ENCODE measurements around the gene FYB1.
"Not testable (repeated sequence)": the region's sequence is repeated elsewhere in the genome, so short reads cannot be mapped to it uniquely, and the experiment has no call there.

The FYB1 gene

DNA sequence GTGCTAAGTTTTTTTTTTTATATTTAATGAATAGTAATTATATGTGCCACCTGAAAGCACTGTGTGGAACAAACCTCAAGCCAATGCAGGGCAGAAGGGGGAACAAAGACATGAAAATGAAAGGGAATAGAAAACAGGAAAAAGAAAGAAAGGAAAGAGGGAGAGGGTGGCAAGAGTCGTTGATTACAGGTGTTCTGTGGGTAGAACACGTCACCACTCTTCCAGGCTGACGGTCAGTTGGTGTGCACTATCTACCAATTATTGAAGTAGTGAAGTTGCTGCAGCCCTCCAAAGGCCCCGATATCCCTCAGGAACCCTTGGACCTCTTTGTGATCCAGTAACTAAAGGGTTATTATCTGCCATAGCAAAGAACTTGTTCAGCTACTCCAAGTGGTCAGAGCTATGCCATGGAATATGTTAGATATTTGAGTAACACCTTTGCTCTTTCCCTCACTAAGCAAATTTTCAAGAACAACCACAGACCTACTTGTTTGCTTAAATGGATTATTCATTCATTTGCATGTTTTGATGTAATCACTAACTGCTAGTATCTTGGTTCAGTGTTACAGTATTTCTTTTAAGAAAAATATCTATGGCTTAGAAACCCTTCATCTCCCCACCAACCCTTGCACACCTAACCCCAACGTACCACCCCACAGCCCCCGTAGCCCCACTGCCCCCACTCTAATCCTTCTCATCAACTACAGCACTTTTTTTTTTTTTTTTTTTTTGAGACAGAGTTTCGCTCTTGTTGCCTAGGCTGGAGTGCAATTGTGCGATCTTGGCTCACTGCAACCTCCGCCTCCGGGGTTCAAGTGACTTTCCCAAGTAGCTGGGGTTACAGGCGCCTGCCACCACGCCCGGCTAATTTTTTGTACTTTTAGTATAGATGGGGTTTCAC is 31.3 kb downstream of the FYB1 start:
- DNase-seq (ENCODE audit: low spot score) = no peak

DNA sequence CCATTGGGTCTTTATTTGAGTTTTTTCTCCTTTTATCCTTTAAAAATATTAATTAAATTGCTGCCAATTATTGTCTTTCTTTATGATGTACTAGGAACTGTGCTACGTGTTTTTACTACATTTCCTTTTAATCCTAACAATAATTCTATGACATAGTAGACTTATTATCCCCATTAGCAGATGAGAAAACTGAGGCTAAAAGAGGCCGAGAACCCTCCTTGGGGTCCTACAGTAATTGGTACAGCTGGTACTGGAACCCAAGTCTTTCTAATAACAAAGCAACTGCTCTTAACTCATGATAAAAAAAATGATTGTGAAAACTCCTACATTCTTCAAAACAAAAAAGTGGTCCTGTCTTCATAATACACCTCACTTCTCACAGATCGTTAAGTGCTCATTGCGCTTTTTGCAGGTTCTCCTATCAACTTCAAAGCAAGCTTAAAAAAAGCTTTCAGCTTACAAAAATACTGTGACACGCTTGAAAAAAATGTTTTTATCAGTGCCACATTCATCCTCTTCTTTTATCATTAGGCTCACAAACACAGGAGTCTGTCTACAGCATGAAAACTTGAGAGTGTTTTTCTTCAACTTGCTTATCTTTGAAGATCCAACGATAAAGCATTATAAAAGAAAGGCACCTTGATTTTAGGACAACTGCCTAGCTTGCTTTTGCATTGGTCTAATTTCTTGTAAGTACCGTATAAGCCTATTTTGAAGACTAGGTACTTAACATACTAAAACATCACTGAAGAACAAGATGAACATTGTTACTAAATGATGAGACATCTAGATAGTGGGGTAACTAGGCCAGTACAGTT is 32.4 kb downstream of the FYB1 start:
- no peak for DNase-seq (ENCODE audit: low spot score)

DNA sequence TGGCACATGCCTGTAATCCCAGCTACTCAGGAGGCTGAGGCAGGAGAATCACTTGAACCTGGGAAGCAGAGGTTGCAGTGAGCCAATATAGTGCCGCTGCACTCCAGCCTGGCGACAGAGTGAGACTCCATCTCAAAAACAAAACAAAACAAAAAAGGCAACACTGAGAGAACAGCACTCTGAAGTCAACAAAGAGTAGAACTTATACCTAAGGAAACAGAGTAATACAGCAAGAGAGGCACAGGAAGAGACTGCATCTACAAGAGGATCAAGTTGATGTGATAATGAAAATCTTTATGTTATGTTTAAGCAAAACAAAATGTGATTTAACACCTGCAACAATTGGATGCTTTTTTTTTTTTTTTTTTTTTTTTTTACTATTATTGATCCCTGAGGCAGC is 33.1 kb downstream of the FYB1 start:
- no peak for DNase-seq (ENCODE audit: low spot score)

DNA sequence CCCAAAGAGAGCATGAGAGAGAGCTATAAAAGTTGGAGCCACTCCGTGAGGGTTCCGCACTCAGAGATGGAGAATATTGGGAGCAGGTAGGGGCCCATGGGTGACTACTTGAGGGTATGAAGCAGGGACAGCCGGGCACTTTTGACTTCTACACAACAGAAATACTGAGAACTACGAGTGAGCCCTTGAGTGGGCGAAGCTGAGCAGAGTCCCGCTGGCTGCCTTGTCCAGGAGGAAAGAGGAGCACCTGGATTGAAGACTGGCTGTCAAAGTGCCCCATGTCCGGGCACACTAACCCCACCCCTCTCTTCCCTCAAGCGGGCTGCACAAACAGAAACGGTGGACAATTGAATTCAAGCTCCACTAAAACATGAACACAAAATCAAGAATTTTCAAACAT is 33.6 kb downstream of the FYB1 start:
- no peak for DNase-seq (ENCODE audit: low spot score)

DNA sequence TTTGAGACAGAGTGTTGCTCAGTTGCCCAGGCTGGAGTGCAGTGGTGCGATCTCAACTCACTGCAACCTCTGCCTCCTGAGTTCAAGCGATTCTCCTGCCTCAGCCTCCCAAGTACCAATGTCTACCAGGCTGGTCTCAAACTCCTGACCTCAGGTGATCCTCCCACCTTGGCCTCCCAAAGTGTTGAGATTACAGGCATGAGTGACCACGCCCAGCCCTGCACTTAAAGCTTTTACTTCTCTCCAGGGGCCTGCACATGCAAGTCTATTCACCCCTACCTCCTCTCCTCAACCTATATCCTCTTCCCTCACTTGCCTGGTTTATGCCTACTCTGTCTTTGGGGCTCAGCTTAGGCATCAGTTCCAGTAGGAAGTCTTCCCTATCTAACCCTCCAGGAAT is 39.8 kb downstream of the FYB1 start:
- DNase-seq (ENCODE audit: low spot score) = not testable (repeated sequence)

DNA sequence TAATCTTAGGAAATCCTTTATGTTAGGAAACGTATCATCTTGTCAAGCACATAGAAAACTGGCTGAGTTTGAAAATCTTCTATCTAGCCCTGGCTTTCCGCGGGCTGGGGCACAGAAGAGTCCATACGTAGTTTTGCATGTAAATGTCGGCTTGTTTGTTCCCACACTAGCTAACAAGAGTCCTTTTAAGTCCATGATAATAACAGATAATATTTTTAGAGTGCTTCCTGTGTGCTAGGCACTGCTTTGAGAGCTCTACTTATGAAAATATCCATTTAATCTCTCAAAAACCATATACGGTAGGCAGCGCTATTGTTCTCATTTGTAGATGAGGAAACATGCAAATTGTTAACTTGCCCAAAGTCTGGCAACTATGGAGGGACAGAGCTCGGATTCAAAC is 40.5 kb downstream of the FYB1 start:
- no peak for DNase-seq (ENCODE audit: low spot score)

DNA sequence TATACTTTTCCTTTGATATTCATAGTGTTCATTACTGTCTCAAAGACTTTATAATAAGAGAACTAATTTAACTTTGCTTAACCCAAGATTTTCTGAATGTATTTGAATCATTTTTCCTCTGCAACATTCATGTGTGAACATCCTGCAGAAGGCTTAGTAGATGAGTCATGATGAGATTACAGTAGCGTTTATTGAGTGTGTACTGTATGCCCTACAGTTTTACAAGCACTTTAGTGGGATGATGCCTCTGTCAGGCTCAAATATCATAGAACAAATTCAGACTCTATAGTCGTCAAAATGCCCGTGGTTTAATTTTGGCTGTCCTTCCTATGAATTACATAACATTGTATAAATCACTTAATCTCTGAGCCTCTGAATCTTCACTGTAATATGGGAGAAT is 41.2 kb downstream of the FYB1 start:
- DNase-seq (ENCODE audit: low spot score) = no peak

DNA sequence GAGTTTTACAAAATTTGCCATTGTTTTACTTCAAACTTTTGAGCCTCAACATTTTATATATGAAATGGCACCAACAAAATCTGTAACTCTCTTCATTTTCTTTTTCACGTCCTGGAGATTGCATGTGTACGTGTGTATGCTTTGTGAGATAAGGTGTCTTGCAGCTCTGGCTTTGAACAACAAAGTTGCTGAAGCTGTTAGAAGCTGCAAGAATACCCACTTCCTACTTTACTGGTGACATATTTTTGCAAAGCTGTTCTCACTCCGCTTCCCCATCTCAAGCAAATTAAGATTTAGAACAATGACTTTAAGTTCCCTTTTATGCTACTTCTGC is 41.8 kb downstream of the FYB1 start:
- no peak for DNase-seq (ENCODE audit: low spot score)

DNA sequence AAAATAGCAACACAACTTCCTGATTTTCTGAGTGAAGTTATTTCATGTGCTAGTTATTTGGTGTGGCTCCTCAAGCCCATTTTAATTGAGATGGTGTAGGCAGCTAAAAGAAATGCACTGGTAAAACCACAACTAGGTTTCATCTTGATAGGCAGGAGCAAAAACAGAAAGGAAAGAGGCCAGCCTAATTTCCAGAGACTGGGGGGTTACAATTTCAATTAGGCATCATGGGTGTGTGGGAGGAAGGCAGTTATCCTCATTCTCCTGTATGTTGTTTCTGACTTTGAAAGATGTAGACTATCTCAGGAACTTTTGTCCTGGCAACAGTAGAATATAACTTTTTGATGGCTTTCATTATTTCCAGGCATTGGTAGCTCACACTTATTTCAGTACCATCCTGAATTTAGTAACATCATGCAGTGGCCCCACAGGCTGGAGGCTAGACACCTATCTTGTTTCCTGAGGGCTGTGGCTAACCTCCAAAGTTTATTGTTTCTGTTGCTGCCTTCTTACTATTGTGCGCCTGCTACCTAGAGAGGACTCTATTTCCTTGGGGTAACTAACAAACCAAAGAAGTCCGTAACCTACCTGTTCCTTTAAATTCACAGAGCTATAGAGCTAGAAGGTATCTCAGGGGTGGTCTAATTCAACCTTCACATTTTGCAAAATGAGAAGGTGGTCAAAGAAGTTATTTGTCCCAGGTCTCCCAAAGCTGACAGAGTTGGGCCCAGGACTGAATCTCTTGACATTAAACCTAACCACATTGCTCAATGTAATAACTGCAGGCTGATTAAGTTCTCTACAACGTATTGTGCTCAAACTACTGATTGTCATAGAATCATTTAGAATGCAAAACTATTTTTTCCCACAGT is 42.4 kb downstream of the FYB1 start:
- DNase-seq (ENCODE audit: low spot score) = no peak

DNA sequence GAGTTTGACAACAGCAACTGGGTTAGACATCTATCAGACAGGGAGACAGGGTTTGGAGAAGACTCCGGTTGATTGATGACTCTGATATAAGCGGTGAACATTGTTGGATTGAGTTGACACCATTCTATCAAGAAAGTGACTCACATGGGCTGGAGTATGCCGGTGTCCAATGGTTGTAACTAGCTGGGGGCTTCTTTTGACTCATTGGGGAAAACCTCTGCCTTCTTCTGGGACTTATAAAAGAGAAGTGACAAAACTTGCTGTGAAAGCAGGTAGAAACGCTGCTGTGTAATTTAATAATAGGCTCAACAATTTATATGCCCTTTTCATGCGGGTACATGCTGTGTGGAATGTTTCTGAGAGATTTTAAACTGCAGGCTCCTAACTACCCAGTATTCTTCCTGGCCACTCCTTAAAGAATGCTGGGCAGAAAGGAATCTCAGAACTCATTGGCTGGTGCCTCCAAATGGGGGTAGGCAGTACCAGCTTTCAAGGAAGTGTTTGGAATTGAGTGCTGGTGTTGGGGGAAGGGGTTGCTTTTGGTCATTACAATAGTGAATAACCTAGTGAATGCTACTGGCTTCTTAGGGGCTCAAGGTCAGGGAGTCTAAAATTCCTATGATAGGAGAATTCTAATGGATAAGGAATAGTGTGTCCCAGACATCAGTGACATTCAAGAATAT is 43.9 kb downstream of the FYB1 start:
- no peak for DNase-seq (ENCODE audit: low spot score)

DNA sequence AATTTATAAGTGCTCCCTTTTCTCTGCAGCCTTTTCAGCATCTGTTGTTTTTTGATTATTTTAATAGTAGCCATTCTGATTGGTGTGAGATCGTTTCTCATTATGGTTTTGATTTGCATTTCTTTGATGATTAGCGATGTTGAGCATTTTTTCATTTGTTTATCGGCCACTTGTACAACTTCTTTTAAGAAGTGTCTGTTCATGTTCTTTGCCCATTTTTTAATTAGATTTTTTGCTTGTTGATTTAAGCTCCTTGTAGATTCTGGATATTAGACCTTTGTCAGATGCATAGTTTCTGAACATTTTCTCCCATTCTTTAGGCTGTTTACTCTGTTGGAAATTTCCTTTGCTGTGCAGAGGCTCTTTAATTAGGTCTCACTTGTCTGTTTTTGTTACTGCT is 46.3 kb downstream of the FYB1 start:
- no peak for DNase-seq (ENCODE audit: low spot score)

DNA sequence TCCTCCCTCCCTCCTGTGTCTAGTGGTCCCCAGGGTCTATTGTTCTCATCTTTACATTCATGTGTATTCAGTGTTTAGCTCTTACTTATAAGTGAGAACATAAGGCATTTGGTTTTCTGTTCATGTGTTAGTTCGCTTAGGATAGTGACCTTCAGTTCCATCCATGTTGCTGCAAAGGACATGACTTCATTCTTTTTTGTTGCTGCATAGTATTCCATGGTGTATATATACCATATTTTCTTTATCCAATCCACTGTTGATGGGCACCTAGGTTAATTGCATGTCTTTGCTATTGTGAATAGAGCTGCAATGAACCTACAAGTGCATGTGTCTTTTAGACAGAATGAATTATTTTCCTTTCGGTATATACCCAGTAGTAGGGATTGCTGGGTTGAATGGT is 46.8 kb downstream of the FYB1 start:
- DNase-seq (ENCODE audit: low spot score) = no peak

DNA sequence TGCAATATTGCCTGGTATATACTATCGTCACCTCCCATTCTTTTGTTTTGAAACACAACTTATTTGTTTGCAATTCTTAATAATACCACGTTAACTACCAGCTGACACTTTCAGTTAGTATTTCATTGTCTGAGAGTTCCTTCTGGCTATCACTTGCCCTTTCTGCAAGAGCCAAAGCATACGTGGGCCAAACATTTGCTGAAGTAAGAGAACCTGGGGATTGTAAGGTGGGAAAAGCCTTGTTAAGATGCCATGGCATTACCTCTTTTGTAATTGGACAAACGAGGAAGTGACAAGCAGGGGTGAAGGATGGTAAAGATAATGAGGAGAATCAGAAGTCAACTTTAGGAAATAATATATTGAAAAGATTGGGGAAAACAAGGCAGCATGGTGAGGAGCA is 47.7 kb downstream of the FYB1 start:
- DNase-seq (ENCODE audit: low spot score) = no peak

DNA sequence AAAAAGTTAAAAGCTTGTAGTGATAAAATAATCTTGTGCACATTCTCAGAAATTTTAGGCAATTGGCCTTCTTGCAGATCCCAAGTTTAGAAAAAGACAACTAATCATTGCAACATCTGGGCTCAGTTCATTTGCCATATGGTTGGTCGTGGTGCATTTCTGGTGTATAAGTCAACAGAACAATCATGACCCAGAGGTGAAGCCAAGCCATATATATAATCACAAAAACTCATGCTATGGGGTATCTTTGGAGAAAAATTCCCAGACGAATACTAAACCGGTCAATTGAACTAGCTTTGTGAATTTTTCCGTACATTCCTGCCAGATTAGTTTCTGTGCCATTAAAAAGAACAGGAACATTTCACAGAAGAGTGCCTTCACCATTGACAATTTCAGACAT is 50.3 kb downstream of the FYB1 start:
- DNase-seq (ENCODE audit: low spot score) = no peak

DNA sequence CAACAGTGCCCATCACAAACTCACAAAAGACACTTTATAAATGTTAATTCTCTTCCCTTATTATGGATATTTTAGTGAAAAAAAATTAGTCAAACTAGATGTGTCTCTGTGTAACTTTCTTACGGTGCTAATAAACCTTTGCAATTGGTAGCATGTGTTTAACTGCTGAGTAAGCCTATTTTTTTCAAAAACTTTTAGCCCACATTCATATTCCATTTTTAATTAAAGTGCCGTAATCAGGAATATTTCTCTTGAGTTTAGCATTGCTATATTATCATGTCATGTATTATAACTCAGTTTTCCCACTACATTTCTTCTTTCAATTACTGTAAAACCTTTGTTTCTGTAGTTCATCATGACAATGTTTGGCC is 51.4 kb downstream of the FYB1 start:
- DNase-seq (ENCODE audit: low spot score) = no peak

DNA sequence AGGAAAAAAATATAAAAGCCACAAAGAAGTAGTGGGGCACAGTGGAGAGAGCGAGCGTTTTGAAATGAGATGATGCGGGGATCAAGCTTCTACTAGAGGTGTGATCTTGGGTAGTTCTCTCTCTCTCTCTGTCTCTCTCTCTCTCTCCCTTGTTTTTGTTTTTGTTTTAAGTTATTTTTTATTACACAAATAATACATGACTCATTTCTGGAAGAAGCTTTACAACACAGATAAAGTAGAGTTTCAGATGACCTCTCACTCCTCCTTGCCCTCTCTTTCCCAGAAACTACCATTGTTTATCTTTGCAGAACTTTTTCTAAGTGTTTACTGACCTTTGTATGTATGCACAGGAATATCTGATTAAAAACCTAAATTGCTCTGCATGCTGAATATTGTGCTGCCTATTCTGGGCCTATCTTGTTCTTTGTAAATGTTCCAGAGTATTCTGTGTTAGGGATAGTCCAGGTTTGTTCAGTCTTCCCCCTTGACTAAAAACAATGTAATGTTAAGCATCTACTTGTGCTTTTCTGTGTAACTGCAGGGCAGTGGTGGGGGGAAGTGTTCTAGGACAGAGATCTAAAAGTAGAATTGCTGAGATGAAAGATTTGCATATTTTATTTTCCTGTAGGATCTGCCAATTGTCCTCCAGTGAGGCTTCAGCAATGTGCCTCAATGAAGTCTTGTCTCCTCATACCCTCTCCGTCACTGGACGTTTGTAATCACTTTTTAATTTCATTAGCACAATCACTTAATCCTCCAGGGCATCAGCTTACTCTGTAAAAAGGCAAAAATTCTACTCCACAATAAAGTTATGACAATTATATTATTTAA is 52.0 kb downstream of the FYB1 start:
- no peak for DNase-seq (ENCODE audit: low spot score)

DNA sequence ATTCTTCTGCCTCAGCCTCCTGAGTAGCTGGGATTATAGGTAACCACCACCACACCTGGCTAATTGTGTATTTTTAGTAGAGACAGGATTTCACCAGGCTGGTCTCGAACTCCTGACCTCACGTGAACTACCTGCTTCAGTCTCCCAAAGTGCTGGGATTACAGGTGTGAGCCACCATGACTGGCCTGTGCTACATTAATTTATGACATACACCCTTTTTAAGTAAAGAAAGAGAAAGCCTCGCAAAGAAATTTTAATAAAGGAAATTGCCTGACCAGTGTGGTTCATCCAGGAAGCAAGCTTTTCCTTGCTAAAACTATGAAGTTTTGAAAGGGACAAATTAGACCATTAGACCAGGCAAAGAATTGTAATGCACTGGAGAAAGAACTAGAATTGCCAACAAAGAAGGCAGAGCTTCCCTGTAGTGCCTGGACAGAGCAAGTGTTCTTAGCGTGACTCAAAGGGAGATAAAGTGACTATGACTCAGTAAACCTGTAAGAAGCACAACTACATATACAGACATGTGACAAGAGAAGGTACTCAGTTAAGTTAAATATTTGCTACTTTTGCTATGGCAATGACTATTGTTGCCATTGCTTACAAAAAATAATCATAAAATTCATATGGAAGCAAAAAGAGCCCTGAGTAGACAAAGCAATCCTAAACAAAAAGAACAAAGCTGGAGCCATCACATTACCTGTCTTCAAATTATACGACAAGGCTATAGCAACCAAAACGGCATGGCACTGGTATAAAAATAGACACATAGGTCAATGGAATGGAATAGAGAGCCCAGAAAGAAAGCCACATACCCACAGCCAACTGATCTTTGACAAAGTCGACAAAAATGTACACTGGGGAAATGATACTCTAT is 54.6 kb downstream of the FYB1 start:
- DNase-seq (ENCODE audit: low spot score) = no peak

DNA sequence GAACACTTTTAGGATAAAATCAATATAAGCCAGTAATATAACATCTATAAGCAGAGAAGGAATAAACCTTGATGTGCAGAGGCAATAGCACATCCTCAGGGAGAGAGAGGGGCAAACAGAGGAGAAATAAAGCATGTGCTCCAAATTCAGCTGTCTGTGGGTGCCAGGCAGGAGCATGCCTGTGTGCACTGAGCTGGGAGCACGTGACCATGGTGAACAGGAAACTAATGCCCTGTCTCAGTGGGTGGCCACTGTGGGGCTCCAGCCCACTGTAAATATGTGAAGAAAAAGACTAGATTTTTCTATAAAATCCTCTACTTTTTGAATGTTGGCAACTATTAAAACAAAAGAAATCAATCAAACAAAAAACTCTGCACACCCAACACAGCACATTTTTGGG is 55.3 kb downstream of the FYB1 start:
- DNase-seq (ENCODE audit: low spot score) = no peak

DNA sequence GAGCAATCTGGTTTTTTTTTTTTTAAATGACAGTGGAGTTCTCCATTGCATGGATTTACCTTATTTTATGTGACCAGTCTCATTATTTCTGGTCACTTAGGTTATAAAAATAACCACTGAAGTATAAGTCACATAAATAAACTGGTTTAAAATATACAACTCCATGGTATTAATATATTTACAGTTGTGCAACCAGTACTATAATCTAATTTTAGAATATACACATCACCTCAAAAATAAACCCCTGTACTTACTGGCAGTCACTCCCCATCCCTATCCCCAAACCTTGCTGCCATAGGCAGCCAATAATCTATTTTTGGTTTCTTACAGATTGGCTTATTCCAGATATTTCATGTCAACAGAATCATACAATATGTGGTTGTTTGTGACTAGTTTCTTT is 57.8 kb downstream of the FYB1 start:
- DNase-seq (ENCODE audit: low spot score) = no peak

DNA sequence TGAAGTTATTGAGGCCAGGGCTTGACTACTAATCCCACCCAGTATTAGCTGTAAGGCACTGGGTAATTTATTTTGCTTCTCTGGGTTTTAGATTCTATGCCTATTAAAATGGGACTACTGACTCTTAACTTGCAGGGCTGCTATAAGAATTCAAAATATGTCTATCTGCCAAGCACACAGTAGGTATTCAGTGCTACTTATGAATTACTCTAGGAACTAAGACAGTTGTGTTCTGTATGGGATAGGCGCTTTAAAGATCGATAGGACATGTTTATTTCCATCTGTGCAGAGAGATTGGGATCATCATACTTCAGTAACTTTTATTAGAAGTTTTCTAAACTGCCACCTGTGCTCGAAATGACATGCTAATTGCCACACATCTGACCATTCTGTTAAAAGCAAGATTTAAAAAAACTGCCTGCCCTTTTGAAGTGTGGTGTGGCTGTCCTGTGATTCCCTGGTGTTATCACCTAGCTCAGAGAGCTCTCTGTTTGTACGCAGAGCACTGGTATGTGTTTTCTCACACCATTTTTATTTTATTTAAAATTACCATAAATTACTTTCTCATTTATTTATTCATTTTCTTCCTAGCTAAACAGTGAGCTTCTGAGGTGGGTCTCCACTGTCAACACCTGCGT is 58.7 kb downstream of the FYB1 start:
- no peak for DNase-seq (ENCODE audit: low spot score)
